NAMALWA (cell line): Measurements from ENCODE around the gene TTYH3.
"Not testable (repeated sequence)": the region's sequence is repeated elsewhere in the genome, so short reads cannot be mapped to it uniquely, and the experiment has no call there.

ENCODE experiments used
- DNase-seq: peaks from one replicate; pipeline ENCODE4 v3.0.0-alpha.2; 2015; ENCODE audit warnings: low spot score

Gene TTYH3

DNA sequence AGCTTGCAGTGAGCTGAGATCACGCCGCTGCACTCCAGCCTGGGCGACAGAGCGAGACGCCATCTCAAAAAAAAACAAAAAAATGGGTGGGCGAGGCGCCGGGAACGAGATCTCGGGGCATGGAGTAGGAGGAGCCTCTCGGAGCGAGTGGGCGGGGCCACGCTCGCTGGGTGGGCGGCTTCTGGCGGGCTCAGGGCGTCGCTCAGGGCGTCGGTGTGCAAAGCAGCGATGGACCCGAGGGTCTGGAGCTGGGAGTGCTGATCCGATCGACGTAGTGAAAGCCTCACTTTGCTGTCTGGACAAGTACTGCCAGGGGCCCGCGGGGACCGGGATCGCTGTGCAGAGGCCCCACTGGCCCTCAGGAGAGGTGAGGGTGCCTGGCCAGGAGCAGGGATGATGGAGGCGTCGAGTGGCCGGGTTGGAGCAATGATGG is 33.6 kb downstream of the TTYH3 start:
- DNase-seq, result no peak

DNA sequence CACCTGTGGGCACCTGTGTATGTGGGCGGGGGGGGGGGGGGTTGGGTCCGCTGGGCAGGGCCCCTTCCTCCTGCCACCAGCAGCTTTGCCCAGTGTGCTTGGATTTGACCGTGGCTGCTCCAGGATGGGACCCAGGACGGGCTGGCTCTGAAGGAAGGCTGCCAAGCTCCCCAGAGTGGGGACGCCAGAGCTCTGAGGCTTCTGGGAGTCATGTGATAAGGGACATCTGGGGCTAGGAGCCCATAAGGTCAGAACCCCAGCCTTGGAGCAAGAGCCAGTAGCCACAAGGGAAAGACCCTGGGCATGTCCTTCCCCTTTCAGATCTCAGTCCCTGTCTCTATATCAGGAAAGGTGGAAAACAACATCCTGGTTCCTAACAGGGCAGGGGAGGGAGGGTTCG is 34.4 kb downstream of the TTYH3 start:
- DNase-seq, result no peak

GRCh38 chr7:2666588-2667250 is 34.9 kb downstream of the TTYH3 start:
- no peak for DNase-seq

- no peak for DNase-seq
Observed at GRCh38 chr7:2667843-2668242, 36.1 kb downstream of the TTYH3 start.

DNA sequence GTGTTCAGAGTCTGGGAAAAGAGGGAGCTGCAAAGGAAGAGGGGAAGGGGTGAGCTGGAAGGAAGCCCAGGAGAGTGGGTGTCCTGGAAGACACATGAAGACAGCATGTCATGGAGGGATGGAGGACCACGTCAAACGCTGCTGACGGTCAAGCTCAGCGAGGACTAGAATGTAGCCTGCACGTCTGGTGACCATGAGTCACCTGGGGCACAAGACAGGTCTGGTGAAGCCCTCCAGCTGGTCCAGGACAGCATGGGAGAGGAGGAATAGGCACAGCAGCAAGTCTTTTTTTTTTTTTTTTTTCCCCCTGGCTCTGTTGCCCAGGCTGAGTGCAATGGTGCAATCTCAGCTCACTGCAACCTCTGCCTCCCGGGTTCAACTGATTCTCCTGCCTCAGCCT is 36.6 kb downstream of the TTYH3 start:
- DNase-seq, result no peak

DNA sequence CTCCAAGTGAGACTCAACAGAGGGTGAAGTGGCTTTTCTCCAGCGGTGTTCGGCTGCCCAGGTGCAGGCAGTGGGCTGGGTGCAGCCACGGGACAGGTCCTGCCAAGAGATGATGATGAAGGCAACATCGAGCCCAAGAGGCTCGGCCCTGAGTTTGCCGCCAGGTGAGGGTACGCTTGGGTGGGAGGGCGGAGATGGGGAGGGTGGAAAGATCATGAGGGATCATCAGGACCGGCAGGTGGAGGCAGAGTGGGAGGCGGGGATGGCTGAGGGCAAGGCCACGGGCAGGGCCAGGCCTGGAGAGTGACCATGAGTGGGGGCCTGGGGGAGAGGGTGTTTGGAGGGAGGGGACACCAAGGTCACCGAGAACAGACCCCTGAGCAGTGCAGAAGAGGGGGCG is 38.4 kb downstream of the TTYH3 start:
- DNase-seq, result no peak

DNA sequence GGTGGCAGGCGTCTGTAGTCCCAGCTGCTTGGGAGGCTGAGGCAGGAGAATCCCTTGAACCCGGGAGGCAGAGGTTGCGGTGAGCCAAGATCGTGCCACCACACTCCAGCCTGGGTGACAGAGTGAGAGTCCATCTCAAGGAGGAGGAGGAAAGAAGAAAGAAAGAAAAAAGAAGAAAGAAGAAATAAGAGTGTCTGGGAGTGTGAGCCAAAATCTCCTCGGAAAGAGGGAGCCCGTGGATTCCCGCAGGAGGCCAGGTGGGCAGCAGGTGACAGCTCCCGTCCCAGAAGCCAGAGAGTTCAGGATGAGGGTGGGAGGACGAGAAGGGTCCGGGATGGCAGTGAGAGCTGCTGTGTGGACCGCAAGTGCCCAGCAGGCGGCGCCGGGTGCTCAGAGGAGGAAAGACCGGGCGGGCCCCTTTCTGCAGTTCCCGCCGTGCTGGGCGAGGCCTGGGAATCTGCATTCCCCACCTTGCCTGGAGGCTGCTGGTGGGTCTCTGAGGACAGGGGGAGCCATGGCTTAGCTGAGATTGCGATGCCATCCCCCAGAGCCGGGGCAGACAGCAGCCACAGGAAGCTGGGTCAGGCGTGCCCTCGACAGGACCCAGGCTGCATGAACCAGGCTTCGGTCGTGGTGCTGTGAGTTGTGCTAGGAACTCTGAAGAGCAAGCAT is 39.1 kb downstream of the TTYH3 start:
- DNase-seq, result peak; percentile 77

DNA sequence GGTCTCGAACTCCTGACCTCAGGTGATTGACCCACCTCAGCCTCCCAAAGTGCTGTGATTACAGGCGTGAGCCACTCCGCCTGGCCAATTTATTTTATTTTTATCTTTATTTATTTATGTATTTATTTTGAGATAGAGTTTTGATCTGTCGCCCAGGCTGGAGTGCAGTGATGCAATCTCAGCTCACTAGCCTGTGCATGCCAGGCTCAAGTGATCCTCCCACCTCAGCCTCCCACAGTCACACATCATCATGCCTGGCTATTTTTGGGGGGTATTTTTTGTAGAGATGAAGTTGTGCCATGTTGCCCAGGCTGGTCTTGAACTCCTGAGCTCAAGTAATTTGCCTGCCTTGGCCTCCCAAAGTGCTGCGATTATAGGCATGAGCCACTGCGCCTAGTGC is 41.4 kb downstream of the TTYH3 start:
- not testable (repeated sequence) for DNase-seq

DNA sequence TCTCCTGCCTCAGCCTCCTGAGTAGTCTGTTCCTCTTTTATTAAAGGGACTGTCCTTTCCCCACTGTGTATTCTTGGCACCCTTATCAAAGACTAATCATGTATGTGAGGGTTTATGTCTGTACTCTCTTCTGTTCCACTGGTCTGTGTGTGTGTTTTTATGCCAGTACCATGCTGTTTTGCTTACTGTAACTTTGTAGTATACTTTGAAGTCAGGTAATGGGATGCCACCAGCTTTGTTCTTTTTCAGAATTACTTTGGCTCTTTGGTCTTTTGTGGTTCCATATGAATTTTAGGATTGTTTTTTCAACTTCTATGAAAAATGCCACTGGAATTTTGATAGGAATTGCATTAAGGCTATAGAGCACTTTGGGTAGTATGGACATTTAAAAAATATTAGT is 42.1 kb downstream of the TTYH3 start:
- DNase-seq, result no peak

DNA sequence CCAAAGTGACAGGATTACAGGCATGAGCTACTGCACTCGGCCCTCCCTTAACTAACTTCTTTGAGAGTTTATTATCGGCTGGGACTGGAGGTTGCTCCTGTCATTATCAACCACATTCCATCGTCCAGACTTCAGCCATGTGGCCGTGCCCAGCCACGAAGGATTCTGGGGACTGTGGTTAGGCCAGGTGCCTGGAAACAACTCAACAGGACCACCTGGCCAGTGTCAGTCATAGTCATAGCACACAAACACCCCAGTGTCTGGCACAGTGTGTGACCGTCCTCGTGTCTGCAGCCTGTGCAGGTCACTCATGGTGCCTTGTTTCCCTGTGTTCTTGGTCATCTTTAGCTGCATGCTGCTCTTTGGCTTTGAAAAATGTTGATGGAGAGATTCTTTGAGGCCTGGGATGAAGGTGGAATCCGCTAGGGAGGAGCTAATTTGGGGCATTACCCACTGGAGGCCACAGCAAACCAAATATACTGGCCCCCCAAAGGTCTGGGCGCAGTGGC is 43.5 kb downstream of the TTYH3 start:
- DNase-seq, result no peak

GRCh38 chr7:2676576-2676975 is 44.8 kb downstream of the TTYH3 start:
- not testable (repeated sequence) for DNase-seq

GRCh38 chr7:2678454-2678853 is 46.7 kb downstream of the TTYH3 start:
- DNase-seq, result not testable (repeated sequence)

DNA sequence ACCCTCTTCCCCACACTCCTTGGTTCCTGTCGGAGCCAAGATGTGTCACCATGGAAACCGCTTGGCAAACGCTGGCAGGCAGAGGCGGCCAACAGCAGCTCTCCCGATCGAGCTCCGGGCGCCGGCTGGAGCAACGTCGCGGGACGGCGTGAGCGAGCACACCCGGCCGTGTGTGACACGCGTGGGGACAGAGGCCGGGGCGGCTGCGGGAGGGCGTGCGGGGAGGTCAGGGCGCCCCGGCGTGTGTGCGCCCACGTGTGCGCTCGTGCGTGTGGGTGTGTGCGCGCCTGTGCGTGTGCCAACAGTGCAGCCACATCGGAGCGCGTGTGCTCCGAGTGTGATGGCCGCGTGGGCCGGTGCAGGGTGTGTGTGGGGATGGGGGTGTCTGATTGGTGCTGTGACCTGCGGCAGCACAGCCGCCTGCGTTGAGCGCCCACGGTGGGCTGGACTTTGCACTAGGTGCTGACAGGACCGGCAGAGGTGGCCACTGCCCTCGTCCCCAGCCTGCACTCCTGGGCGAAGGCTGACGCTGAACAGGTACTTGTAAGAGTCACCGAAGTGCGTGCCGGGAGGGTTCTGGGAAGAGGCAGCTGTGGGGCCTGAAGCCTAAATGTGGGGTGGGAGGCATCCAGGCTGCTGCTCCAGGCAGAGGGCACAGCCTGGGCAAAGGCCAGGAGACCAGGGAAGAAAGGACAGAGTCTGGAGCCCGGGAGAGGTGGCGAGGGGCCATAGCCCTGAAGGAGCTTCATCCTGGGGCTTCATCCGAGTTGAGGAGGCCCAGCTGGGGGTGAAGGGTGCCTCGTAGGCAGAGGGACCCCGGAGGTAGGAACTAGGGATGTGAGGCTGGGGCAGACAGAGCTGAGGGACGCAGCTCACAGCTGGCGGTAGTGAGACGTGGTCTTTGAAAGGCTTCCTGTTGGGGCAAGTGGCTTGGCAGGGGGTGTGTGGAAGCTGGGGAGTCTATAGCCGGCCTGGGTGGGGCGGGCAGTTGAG is 47.6 kb downstream of the TTYH3 start:
- not testable (repeated sequence) for DNase-seq

DNA sequence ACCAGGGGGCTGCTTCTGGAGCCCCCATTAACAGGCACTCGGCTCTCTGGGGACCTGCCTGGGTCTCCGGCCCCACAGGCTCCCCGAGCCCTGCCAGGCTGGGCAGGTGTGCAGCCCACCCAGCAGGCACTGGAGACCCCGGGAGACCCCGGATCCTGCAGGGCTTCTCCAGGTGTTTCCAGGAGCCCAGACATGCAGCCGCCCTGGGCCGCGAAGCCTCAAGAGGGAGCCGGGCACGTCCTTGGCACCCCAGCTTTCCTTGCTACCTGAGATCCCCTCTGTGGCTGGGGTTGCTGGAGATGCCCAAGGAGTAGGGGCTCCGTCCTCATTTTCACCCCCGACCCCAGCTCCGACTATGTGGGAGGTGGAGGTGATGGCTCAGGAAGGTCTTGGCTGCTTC is 48.5 kb downstream of the TTYH3 start:
- DNase-seq, result no peak

- peak; percentile 78 for DNase-seq
Observed at GRCh38 chr7:2680792-2681490, 49.2 kb downstream of the TTYH3 start.

DNA sequence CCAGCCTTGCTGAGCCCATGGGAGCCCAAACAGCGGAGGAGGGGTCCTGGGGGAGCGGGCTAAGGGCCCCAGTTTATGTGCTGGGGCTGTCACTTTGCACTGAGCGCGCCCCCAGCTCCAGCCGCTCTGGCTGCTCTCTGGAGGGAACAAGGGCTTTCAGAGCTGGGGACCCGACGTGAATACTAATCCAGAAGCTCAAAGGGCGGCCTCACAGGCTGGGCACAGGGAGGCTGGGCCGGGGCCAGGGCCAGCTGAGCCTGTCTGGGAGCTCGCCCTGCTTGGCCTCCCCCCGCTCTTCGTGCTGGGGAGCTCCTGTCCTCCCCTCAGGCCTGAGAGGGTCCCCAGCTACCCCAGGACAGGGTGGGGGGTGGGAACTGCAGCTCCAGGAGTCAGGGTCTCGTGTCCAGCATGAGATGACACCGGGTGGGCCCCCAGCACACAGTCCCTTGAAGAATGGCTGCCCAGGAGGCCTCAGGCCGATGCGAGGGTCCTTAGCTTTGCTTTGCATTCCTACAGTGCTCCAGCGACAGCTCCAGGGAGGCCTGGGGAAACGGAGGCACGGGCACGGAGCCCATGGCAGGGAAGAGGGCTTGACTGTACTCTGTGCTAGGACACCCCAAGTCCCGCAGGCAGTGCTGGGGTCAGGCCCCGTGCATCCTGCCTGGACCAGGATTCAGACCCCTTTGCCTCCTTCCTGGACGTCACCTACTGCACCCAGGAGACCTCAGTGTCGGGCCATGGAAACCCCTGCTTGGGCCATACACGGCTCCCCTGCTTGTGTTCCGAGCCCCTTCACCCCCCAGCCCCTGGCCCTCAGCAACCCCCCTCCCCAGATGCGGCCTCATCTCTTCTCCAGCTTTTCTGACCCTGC is 50.4 kb downstream of the TTYH3 start:
- no peak for DNase-seq

GRCh38 chr7:2684501-2684900 is 52.7 kb downstream of the TTYH3 start:
- DNase-seq, result no peak

GRCh38 chr7:2686101-2686500 is 54.3 kb downstream of the TTYH3 start:
- DNase-seq, result no peak

GRCh38 chr7:2687338-2687869 is 55.6 kb downstream of the TTYH3 start:
- no peak for DNase-seq

GRCh38 chr7:2687881-2688318 is 56.1 kb downstream of the TTYH3 start, which contains the start of gene AMZ1:
TSS of gene AMZ1 (plus strand) at chr7:2688202. CDS start at chr7:2700452, 12,250 bp downstream.
- no peak for DNase-seq
